WI38 (cell line): ENCODE data around the gene LSM12.

ENCODE experiments used
- H3K4me3 ChIP-seq: 2 replicates; pipeline ENCODE4 v1.5.1; 2011; ENCODE audit warnings: low read depth, mild to moderate bottlenecking, control low read depth, low read length
- TF ChIP-seq, protein P1 (sequence below): IDR thresholded peaks from 2 replicates; pipeline ENCODE4 v1.5.1; 2012; ENCODE audit warnings: low read depth, mild to moderate bottlenecking, control low read depth, low read length

Gene LSM12

DNA sequence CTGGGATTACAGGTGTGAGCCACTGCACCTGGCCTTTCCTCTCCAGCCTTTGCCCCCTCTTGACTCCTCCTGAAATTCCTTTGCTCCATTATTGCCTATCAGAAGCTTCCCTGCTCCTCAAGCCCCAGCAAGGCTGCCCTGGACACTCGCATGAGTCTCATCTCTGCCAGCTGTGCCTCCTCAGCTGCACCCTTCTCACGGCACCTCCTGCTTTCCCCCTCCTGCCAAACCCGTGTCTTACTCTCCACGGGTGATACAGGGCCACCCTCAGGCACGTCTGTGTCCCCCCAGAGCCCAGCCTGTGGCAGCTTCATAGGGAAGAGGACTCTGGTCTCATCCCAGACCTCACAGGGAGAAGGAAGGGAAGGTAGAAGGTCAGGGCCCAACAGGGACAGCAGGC is 19.4 kb upstream of the LSM12 start:
- no peak overlapping the region for H3K4me3 ChIP-seq
- TF ChIP-seq, protein P1, sequence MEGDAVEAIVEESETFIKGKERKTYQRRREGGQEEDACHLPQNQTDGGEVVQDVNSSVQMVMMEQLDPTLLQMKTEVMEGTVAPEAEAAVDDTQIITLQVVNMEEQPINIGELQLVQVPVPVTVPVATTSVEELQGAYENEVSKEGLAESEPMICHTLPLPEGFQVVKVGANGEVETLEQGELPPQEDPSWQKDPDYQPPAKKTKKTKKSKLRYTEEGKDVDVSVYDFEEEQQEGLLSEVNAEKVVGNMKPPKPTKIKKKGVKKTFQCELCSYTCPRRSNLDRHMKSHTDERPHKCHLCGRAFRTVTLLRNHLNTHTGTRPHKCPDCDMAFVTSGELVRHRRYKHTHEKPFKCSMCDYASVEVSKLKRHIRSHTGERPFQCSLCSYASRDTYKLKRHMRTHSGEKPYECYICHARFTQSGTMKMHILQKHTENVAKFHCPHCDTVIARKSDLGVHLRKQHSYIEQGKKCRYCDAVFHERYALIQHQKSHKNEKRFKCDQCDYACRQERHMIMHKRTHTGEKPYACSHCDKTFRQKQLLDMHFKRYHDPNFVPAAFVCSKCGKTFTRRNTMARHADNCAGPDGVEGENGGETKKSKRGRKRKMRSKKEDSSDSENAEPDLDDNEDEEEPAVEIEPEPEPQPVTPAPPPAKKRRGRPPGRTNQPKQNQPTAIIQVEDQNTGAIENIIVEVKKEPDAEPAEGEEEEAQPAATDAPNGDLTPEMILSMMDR, result no peak

DNA sequence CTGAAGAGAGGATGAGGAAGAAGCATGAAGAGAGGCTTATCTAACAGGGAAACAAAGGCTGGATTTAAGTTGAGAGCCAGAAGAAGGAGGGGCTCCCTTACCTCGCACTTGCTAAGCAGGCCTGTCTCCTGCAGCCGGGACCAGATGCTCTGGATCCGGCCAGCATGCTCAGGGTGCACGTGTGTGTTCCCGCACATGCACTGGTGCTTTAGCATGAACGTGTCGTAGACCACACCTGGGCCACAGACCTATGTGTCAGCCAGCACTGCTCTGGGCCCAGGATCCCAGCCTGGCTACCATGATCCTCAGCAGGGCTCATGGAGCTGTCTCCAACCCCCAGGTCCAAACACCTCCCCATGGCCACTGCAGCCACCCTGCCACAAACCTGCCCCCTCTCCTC is 18.4 kb upstream of the LSM12 start:
- no peak overlapping the region for H3K4me3 ChIP-seq
- TF ChIP-seq, protein P1, result no peak

DNA sequence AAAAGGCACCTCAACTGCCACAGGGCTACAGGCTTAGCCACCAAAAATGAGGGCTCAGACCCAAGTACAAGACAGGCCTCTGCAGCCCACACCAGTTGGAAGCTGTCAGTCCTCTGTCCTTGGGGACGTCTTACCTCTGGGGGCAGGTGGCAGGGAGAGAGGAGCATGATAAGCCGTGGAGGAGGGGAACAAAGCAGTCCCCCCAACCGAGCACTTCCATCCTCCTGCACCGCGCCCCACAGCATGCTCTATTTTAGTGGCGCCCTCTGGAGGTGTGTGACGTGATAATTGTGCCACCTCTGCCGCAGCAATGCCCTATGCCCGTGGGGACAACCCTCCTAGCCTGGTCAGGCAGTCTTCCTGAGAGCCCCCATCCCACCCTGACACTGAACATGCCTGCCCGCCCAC is 17.7 kb upstream of the LSM12 start:
- TF ChIP-seq, protein P1, result no peak; the same call in 1 of the 2 replicates
- no peak overlapping the region for H3K4me3 ChIP-seq

DNA sequence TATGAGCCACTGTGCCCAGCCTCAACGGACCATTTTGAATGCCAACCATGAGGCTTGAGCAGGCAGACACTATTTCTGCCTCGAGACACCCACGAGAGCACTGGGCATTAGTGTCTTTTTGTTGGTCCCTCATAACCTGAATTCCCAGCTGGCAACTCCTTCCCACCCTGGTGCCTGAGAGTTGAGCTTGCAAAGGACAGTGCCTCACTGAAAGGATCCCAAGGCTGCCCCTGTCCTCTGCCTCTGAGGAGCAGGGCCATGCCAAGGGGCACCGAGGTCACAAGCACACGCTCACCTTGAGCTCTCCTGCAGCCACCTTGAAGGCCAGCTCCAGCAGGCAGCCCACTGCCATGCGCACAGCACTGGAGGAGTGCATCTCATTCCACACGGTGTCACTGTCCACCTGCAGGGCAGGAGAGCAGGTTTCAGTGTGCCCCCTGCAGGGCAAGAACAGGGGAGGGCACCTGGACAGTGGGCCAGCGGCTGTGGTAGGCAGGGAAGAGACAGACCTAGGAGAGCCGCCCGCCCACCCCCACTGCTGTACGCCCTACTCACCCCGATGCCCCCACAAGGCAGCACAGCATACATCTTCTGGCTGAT is 16.9 kb upstream of the LSM12 start:
- no peak overlapping the region for H3K4me3 ChIP-seq
- TF ChIP-seq, protein P1, result no peak

DNA sequence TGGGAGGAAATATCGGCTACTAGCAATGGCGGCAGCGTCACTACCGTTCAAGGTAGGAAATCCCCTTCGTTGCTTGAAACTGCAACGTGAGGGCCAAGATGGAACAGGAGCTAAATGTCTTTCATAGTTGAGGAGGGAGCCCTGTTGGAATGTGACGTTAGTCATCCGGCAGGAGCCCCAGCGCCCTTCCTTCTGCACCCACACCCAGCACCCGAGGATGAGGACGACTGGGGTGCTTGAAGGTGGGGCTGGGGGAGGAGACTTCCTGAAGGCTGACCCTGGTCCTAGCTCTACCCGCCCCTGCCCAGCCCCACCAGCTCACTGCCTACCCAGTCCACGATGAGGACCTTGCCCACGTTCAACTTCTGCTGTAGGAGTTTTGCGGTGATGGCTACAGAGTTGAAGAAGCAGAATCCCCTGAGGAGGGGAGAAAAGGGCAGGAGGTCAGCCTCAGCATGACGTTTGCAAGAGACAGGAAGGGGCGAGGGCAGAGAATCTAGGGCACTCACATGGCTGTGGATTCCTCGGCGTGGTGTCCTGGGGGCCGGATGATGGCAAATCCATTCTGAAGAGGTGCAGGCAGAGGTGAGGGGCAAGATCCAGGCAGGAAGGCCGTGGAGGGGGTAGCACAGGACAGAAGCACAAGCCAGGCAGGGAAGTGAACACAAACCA is 15.9 kb upstream of the LSM12 start:
- TF ChIP-seq, protein P1, result no peak
- no peak overlapping the region for H3K4me3 ChIP-seq

DNA sequence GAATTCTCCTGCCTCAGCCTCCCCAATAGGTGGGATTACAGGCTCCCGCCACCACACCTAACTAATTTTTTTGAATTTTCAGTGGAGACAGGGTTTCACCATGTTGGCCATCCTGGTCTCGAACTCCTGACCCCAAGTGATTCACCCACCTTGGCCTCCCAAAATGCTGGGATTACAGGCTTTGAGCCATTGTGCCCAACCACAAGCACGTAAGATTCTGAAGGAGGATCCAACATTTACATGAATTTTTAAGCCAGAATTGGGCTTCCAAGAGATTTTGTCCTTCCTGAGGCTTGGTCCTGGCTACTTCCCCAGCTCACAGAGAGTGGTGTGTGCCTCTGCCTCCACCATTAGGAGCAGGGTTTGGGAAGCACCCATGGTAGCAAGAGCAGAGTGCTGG is 15.2 kb upstream of the LSM12 start:
- TF ChIP-seq, protein P1, result no peak

More for the DNA sequence above, 15.2 kb upstream of the LSM12 start:
- no peak overlapping the region for H3K4me3 ChIP-seq
